AG04449 (cell line): ENCODE data around the gene C1orf159.
"Not testable (repeated sequence)": the region's sequence is repeated elsewhere in the genome, so short reads cannot be mapped to it uniquely, and the experiment has no call there.

Experiments
- CTCF ChIA-PET: fragments of 350-600 bp; formaldehyde crosslinking; extraction: SDS; loops from one replicate; lab custom pipeline; 2021; ENCODE audit warnings: antibody characterized with exemption; lab: Yijun Ruan, JAX
- POLR2A ChIA-PET: fragments of 400-600, 350-600 bp; formaldehyde crosslinking; extraction: SDS; loops from one replicate; lab custom pipeline; 2020; ENCODE audit warnings: antibody characterized with exemption, inconsistent platforms; lab: Yijun Ruan, JAX
- DNase-seq: peaks from one replicate; pipeline ENCODE4 v3.0.0-alpha.2; 2010; ENCODE audit warnings: low read depth, low spot score
- H3K4me3 ChIP-seq: 2 replicates; pipeline ENCODE4 v1.5.1; 2011; ENCODE audit warnings: low read depth, mild to moderate bottlenecking, control low read depth, low read length
- TF ChIP-seq, protein P1 (sequence below): IDR thresholded peaks from one replicate; pipeline ENCODE4 v1.5.1; 2011; ENCODE audit warnings: mild to moderate bottlenecking, moderate library complexity, low read length, control low read depth, inconsistent platforms; ENCODE audit not compliant: insufficient read depth; ENCODE audit errors: missing control alignments

Gene C1orf159

DNA sequence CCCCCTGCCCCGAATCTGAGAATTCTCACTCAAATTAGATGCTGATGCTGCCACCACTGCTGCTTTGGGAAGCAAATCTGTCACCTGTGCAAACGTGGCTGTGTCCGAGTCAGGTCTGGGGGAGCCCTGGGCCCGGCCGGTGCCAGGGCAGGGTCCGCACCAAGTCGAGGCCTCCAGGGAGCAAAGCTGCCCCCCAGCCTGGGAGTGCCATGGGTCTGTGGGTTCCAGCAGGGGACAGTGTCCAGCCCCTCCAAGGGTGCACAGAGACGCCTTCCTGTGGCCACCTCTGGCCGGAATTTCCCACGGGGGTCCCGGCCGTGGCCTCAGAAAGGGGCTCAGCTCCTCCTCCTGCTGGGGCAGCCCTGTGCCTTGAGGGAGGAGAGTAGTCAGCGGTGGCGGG, 30.1 kb upstream of the C1orf159 start:
- no peak overlapping the region for H3K4me3 ChIP-seq
- ChIA-PET POLR2A (no interaction called here), CTCF (no interaction called here)
- TF ChIP-seq, protein P1, sequence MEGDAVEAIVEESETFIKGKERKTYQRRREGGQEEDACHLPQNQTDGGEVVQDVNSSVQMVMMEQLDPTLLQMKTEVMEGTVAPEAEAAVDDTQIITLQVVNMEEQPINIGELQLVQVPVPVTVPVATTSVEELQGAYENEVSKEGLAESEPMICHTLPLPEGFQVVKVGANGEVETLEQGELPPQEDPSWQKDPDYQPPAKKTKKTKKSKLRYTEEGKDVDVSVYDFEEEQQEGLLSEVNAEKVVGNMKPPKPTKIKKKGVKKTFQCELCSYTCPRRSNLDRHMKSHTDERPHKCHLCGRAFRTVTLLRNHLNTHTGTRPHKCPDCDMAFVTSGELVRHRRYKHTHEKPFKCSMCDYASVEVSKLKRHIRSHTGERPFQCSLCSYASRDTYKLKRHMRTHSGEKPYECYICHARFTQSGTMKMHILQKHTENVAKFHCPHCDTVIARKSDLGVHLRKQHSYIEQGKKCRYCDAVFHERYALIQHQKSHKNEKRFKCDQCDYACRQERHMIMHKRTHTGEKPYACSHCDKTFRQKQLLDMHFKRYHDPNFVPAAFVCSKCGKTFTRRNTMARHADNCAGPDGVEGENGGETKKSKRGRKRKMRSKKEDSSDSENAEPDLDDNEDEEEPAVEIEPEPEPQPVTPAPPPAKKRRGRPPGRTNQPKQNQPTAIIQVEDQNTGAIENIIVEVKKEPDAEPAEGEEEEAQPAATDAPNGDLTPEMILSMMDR, result no peak
- no peak for DNase-seq

- CTCF ChIA-PET, result no interaction called here
- POLR2A ChIA-PET, result no interaction called here
- H3K4me3 ChIP-seq, result no peak overlapping the region
- TF ChIP-seq, protein P1, result no peak
- DNase-seq, result no peak
These were observed 29.6 kb upstream of the C1orf159 start for GRCh38 chr1:1145547-1145914.

GRCh38 chr1:1144843-1145546, 29.1 kb upstream of the C1orf159 start:
- POLR2A ChIA-PET, result no interaction called here
- CTCF ChIA-PET, result no interaction called here
- TF ChIP-seq, protein P1, result no peak
- DNase-seq, result no peak
- H3K4me3 ChIP-seq, result no peak overlapping the region

GRCh38 chr1:1144122-1144842, 28.4 kb upstream of the C1orf159 start:
- TF ChIP-seq, protein P1, result no peak
- DNase-seq, result no peak
- POLR2A ChIA-PET, result no interaction called here
- no peak overlapping the region for H3K4me3 ChIP-seq
- CTCF ChIA-PET, result no interaction called here

- DNase-seq, result no peak
- H3K4me3 ChIP-seq, result no peak overlapping the region
- POLR2A ChIA-PET, result no interaction called here
- CTCF ChIA-PET, result no interaction called here
- TF ChIP-seq, protein P1, result no peak
These were observed 27.7 kb upstream of the C1orf159 start for GRCh38 chr1:1143636-1144035.

DNA sequence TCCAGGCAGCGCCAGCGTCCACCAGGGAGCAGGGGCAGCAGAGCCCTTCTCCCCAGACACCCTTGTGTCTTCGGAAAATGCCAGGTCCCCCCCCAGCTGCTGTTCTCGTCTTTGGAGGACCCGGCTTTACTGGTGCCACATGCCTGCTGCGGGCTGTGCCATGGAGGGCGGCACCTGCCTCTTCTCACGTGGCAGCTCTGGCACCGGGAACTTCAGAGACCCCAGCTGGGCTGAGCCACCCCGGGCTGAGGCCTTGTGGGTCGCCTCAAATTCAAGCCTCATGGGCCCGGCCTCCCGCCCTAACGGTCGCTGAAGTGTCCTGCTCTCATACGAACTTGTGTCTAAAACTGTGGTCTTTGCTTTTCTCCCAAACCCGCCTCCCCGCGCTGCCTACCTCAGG, 27.0 kb upstream of the C1orf159 start:
- no peak for DNase-seq
- POLR2A ChIA-PET, result no interaction called here
- H3K4me3 ChIP-seq, result no peak overlapping the region
- CTCF ChIA-PET, result no interaction called here
- TF ChIP-seq, protein P1, result no peak

GRCh38 chr1:1142352-1142751, 26.5 kb upstream of the C1orf159 start:
- CTCF ChIA-PET, DNase-seq, POLR2A ChIA-PET, H3K4me3 ChIP-seq: not testable (repeated sequence)
